H1 (cell line): ENCODE results near the gene PCDHGA8.

Experiments
- BRCA1 ChIP-seq: IDR thresholded peaks from 2 replicates; pipeline ENCODE4 v1.6.1; 2012; ENCODE audit warnings: low read depth, low read length, improper control_type of control experiment
- EP300 ChIP-seq, 2 experiments: IDR thresholded peaks; 1 replicate in 1 of 2; 2 replicates in 1 of 2; pipeline ENCODE4 v1.6.1; 2011 to 2012; ENCODE audit warnings: low read depth in 2 of 2, low read length in 2 of 2, mild to moderate bottlenecking in 2 of 2, borderline replicate concordance in 1 of 2, inconsistent platforms in 1 of 2, moderate library complexity in 1 of 2
- EZH2 ChIP-seq: fragments of 200-600 bp; sonication (generic); IDR thresholded peaks from 2 replicates; pipeline ENCODE4 v1.7.1; 2012; ENCODE audit warnings: low read depth, mild to moderate bottlenecking, moderate library complexity, low read length, inconsistent platforms; ENCODE audit not compliant: severe bottlenecking
- MAX ChIP-seq: IDR thresholded peaks from 2 replicates; pipeline ENCODE4 v1.6.1; 2012; ENCODE audit warnings: inconsistent platforms
- NRF1 ChIP-seq: IDR thresholded peaks from 2 replicates; pipeline ENCODE4 v1.6.1; 2011; ENCODE audit warnings: mild to moderate bottlenecking, low read depth, low read length, improper control_type of control experiment
- POLR2A ChIP-seq, 2 experiments: IDR thresholded peaks; 1 replicate in 1 of 2; 2 replicates in 1 of 2; pipeline ENCODE4 v1.6.1; 2011; ENCODE audit warnings: low read depth in 2 of 2, low read length in 2 of 2, mild to moderate bottlenecking in 2 of 2; ENCODE audit errors: control extremely low read depth in 1 of 2
- POLR2AphosphoS5 ChIP-seq: IDR thresholded peaks from 2 replicates; pipeline ENCODE4 v1.6.1; 2011; ENCODE audit warnings: low read depth, low read length
- SP2 ChIP-seq: IDR thresholded peaks from 2 replicates; pipeline ENCODE4 v1.6.1; 2012; ENCODE audit warnings: mild to moderate bottlenecking, low read length, inconsistent platforms
- SRF ChIP-seq: IDR thresholded peaks from 2 replicates; pipeline ENCODE4 v1.6.1; 2011; ENCODE audit warnings: mild to moderate bottlenecking, low read depth, low read length, moderate library complexity
- TAF7 ChIP-seq: optimal IDR thresholded peaks from 2 replicates; pipeline ENCODE3; 2011; ENCODE audit warnings: low read depth, mild to moderate bottlenecking, inconsistent platforms, low read length, moderate library complexity, borderline replicate concordance
- TCF12 ChIP-seq: IDR thresholded peaks from 2 replicates; pipeline ENCODE4 v1.6.1; 2011; ENCODE audit warnings: low read depth, mild to moderate bottlenecking, low read length
- TF ChIP-seq, protein P1 (sequence below), 3 experiments: IDR thresholded peaks; 1 replicate in 2 of 3; 2 replicates in 1 of 3; pipeline versions ENCODE4 v1.5.1 to v1.6.1; 2011; ENCODE audit warnings: low read length in 3 of 3, mild to moderate bottlenecking in 3 of 3, inconsistent platforms in 2 of 3, low read depth in 1 of 3, moderate library complexity in 1 of 3; ENCODE audit not compliant: insufficient read depth in 1 of 3; ENCODE audit errors: control extremely low read depth in 1 of 3

DNA sequence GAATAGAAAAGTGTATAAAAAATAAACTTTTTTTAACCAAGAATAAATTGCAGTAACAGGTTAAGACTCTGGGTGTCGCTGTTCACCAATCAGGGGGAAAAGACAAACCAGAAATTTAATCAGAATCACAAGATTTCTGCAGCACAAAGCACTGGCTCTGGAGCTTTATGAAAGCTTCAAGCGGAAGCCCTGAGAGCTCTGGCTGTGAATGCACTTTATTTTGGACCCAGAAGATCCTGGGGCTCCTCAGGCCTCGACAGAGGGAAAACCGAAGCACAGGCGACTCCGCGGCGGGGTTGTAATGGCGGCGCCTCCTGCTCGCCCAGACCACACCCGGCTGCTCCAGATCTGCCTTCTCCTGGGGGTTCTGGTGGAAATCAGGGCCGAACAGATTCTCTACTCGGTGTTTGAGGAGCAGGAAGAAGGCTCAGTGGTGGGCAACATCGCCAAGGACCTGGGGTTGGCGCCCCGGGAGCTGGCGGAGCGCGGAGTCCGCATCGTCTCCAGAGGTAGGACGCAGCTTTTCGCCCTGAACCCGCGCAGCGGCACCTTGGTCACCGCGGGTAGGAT is 37.4 kb upstream of the PCDHGA8 start, which contains the start of gene PCDHGA4:
- TF ChIP-seq EP300 (IDR thresholded peaks at IDR 0.05; ENCODE audit: borderline replicate concordance in 1 of 2, low read depth in 2 of 2, low read length in 2 of 2) (no peak), POLR2AphosphoS5 (no peak), EZH2 (no peak), POLR2A (IDR thresholded peaks at IDR 0.05; ENCODE audit: control extremely low read depth in 1 of 2, low read depth in 2 of 2, low read length in 2 of 2) (no peak), TCF12 (no peak), BRCA1 (no peak), SP2 (no peak), TAF7 (no peak), MAX (no peak), NRF1 (no peak), SRF (no peak)
- TF ChIP-seq, protein P1, sequence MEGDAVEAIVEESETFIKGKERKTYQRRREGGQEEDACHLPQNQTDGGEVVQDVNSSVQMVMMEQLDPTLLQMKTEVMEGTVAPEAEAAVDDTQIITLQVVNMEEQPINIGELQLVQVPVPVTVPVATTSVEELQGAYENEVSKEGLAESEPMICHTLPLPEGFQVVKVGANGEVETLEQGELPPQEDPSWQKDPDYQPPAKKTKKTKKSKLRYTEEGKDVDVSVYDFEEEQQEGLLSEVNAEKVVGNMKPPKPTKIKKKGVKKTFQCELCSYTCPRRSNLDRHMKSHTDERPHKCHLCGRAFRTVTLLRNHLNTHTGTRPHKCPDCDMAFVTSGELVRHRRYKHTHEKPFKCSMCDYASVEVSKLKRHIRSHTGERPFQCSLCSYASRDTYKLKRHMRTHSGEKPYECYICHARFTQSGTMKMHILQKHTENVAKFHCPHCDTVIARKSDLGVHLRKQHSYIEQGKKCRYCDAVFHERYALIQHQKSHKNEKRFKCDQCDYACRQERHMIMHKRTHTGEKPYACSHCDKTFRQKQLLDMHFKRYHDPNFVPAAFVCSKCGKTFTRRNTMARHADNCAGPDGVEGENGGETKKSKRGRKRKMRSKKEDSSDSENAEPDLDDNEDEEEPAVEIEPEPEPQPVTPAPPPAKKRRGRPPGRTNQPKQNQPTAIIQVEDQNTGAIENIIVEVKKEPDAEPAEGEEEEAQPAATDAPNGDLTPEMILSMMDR (IDR thresholded peaks at IDR 0.05; ENCODE audit: control extremely low read depth in 1 of 3, insufficient read depth in 1 of 3, low read depth in 1 of 3, low read length in 3 of 3) = peak in 2 of 3 experiments; percentile 34 to 39; a peak in 2 of 4 replicates
